PC-9 (cell line): ENCODE measurements around the gene CELF4. TPM values are rescaled to one million over a fixed set of nuclear protein-coding genes. Genes with fewer than 3 reads are reported as not detected.

Experiments
- BruUV-seq: library from RNA; stranded (reverse); fragments of 400-500 nt; replicated peaks from 2 replicates; lab custom pipeline; 2021; lab: Mats Ljungman, UMichigan
- CTCF ChIA-PET: fragments of 300-600 bp; sonication (Branson Sonifier 250); formaldehyde crosslinking; loops from one replicate; lab custom pipeline; 2022; ENCODE audit warnings: antibody characterized with exemption; lab: Charles Lee
- POLR2A ChIA-PET: fragments of 300-600 bp; sonication (Branson Sonifier 250); formaldehyde crosslinking; loops from one replicate; lab custom pipeline; 2022; ENCODE audit warnings: antibody characterized with exemption; ENCODE audit not compliant: unreplicated experiment; lab: Charles Lee
- DNase-seq, 2 experiments: peaks; one replicate each; pipeline versions ENCODE4 v3.0.0 to v3.0.0-alpha.2; 2015 to 2022; ENCODE audit warnings: mixed read lengths in 1 of 2
- H2AFZ ChIP-seq: fragments of 200-600 bp; sonication (generic); 2 replicates; pipeline ENCODE4 v1.8.1; 2017; ENCODE audit warnings: antibody characterized with exemption
- H3F3A ChIP-seq: fragments of 200-600 bp; sonication (generic); 2 replicates; pipeline ENCODE4 v1.8.1; 2017; ENCODE audit warnings: antibody characterized with exemption, mild to moderate bottlenecking, low read depth; ENCODE audit not compliant: insufficient read depth
- H3K27ac ChIP-seq: fragments of 200-600 bp; sonication (generic); 2 replicates; pipeline ENCODE4 v1.6.1; 2016; ENCODE audit warnings: mixed run types
- H3K27me3 ChIP-seq: fragments of 200-600 bp; sonication (generic); 2 replicates; pipeline ENCODE4 v1.6.1; 2016; ENCODE audit warnings: low read depth, mixed run types; ENCODE audit not compliant: insufficient read depth
- H3K36me3 ChIP-seq: fragments of 200-600 bp; sonication (generic); 2 replicates; pipeline ENCODE4 v1.6.1; 2016; ENCODE audit warnings: low read depth, mixed run types
- H3K4me1 ChIP-seq: fragments of 200-600 bp; sonication (generic); replicated peaks from 2 replicates; pipeline ENCODE4 v1.6.1; 2016; ENCODE audit warnings: mixed run types; ENCODE audit not compliant: insufficient read depth
- H3K4me2 ChIP-seq: fragments of 200-600 bp; sonication (generic); 2 replicates; pipeline ENCODE4 v1.6.1; 2017; ENCODE audit warnings: mixed run types
- H3K4me3 ChIP-seq: fragments of 200-600 bp; sonication (generic); 2 replicates; pipeline ENCODE4 v1.6.1; 2016; ENCODE audit warnings: mixed run types
- H3K79me2 ChIP-seq: fragments of 200-600 bp; sonication (generic); 2 replicates; pipeline ENCODE4 v1.6.1; 2017; ENCODE audit warnings: low read depth, mixed run types
- H3K9me2 ChIP-seq: fragments of 200-600 bp; sonication (generic); 2 replicates; pipeline ENCODE4 v1.8.1; 2017; ENCODE audit warnings: mild to moderate bottlenecking; ENCODE audit not compliant: insufficient read depth
- H3K9me3 ChIP-seq: fragments of 200-600 bp; sonication (generic); 2 replicates; pipeline ENCODE4 v1.8.1; 2016; ENCODE audit warnings: low read depth; ENCODE audit not compliant: insufficient read depth
- H4K20me1 ChIP-seq: fragments of 200-600 bp; sonication (generic); 2 replicates; pipeline ENCODE4 v1.8.1; 2017; ENCODE audit not compliant: insufficient read depth
- EZH2 ChIP-seq: fragments of 200-600 bp; sonication (generic); IDR thresholded peaks from 2 replicates; pipeline ENCODE4 v1.8.0; 2017; ENCODE audit warnings: antibody characterized with exemption, low read depth
- intact Hi-C: fragments of 100-400 bp; cut with micrococcal nuclease; formaldehyde crosslinking; loops from one replicate; pipeline ENCODE4 v1.10.0; 2022; ENCODE audit not compliant: unreplicated experiment
- total RNA-seq: library from RNA; stranded (reverse); gene quantifications from 2 replicates; pipeline ENCODE4 v1.2.3, GENCODE V29; 2021
- TF ChIP-seq, protein P1 (sequence below): fragments of 200-600 bp; sonication (generic); conservative IDR thresholded peaks from 2 replicates; pipeline ENCODE4 v1.6.1; 2017; ENCODE audit warnings: mixed run types, antibody characterized with exemption, mild to moderate bottlenecking, moderate library complexity

The CELF4 gene
- total RNA-seq, 1 experiment from 2014 or later, result 1.2 TPM

GRCh38 chr18:37280701-37281393, 284.8 kb downstream of the CELF4 start:
- CTCF ChIA-PET, result no interaction called here

GRCh38 chr18:37277804-37278203, 287.8 kb downstream of the CELF4 start:
- Histone ChIP-seq H3K27ac (no peak overlapping the region), H4K20me1 (no peaks in the 10 kb centered on the region), H3K36me3 (no peaks in the 10 kb centered on the region), H3K79me2 (no peaks in the 10 kb centered on the region), H3K27me3 (peaks cover 8% of the 10 kb centered on the region; the same call in 1 of the 2 replicates), H3K4me2 (no peak overlapping the region), H3K4me3 (no peak overlapping the region), H3K9me3 (no peaks in the 10 kb centered on the region), H3F3A (no peaks in the 10 kb centered on the region), H2AFZ (no peak overlapping the region), H3K4me1 (no peaks in the 10 kb centered on the region), H3K9me2 (no peaks in the 10 kb centered on the region)
- no TSS peak for BruUV-seq
- ChIA-PET CTCF (no interaction called here), POLR2A (no interaction called here)
- intact Hi-C loops, result no loop called here
- DNase-seq, result no peak
- TF ChIP-seq EZH2, result no peak
- TF ChIP-seq, protein P1, sequence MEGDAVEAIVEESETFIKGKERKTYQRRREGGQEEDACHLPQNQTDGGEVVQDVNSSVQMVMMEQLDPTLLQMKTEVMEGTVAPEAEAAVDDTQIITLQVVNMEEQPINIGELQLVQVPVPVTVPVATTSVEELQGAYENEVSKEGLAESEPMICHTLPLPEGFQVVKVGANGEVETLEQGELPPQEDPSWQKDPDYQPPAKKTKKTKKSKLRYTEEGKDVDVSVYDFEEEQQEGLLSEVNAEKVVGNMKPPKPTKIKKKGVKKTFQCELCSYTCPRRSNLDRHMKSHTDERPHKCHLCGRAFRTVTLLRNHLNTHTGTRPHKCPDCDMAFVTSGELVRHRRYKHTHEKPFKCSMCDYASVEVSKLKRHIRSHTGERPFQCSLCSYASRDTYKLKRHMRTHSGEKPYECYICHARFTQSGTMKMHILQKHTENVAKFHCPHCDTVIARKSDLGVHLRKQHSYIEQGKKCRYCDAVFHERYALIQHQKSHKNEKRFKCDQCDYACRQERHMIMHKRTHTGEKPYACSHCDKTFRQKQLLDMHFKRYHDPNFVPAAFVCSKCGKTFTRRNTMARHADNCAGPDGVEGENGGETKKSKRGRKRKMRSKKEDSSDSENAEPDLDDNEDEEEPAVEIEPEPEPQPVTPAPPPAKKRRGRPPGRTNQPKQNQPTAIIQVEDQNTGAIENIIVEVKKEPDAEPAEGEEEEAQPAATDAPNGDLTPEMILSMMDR, result no peak

More at GRCh38 chr18:37280701-37281393, 284.8 kb downstream of the CELF4 start:
- DNase-seq, result no peak
- H3K4me2 ChIP-seq, result no peak overlapping the region
- no TSS peak for BruUV-seq
- POLR2A ChIA-PET, result no interaction called here
- H3K9me3 ChIP-seq, result no peaks in the 10 kb centered on the region
- H3K36me3 ChIP-seq, result no peaks in the 10 kb centered on the region
- intact Hi-C loops, result no loop called here
- no peaks in the 10 kb centered on the region for H3F3A ChIP-seq
- peaks cover 8% of the 10 kb centered on the region; the same call in 1 of the 2 replicates for H3K27me3 ChIP-seq
- H3K79me2 ChIP-seq, result no peaks in the 10 kb centered on the region
- no peaks in the 10 kb centered on the region for H3K4me1 ChIP-seq
- TF ChIP-seq EZH2, result no peak
- TF ChIP-seq, protein P1, result no peak
- no peak overlapping the region for H2AFZ ChIP-seq
- H3K4me3 ChIP-seq, result no peak overlapping the region
- H3K9me2 ChIP-seq, result no peaks in the 10 kb centered on the region
- H4K20me1 ChIP-seq, result no peaks in the 10 kb centered on the region
- no peak overlapping the region for H3K27ac ChIP-seq

GRCh38 chr18:37276111-37276890, 289.3 kb downstream of the CELF4 start:
- Histone ChIP-seq H3K36me3 (no peaks in the 10 kb centered on the region), H3K4me2 (no peak overlapping the region), H3K9me3 (no peaks in the 10 kb centered on the region), H3K79me2 (no peaks in the 10 kb centered on the region), H2AFZ (no peak overlapping the region), H3K27me3 (peaks cover 8% of the 10 kb centered on the region; the same call in 1 of the 2 replicates), H3K4me3 (no peak overlapping the region), H3K9me2 (no peaks in the 10 kb centered on the region), H3K27ac (no peak overlapping the region), H3K4me1 (no peaks in the 10 kb centered on the region), H4K20me1 (no peaks in the 10 kb centered on the region), H3F3A (no peaks in the 10 kb centered on the region)
- CTCF ChIA-PET, result no interaction called here
- TF ChIP-seq, protein P1, result no peak
- no peak for TF ChIP-seq EZH2
- BruUV-seq, result no TSS peak
- POLR2A ChIA-PET, result no interaction called here
- intact Hi-C loops, result no loop called here
- no peak for DNase-seq
